Measurements from ENCODE around the gene TMEM86A. TPM values are rescaled to one million over a fixed set of nuclear protein-coding genes. Genes with fewer than 3 reads are reported as not detected.

TMEM86A gene
- total RNA-seq, 2 donors from 2014 or later = 6.2 to 6.9 TPM

DNA sequence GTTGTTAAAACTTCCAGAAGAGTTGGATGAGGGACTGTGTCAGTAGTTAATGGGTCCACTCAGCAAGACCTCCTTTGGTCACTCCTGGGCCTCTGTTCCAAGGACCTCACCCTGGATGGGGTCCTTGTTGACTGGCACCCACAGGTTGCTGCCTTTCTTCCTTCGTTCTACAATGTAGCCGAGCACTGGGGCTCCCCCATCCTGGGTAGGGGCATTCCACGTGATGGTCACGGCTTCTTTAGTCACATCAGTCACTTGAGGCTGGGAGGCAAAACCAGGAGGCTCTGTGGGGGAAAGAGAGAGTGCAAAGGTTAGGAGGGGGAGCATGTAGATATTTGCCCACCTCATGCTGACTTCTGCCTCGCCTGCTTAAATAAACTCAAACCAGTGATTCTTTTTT is 12.0 kb downstream of the TMEM86A start:
- Mint-ChIP-seq H3K9me3 (no peaks in the 10 kb centered on the region), H3K4me3 (no peak overlapping the region), H3K27me3 (ENCODE audit: insufficient read depth) (peaks cover 49% of the 10 kb centered on the region)

DNA sequence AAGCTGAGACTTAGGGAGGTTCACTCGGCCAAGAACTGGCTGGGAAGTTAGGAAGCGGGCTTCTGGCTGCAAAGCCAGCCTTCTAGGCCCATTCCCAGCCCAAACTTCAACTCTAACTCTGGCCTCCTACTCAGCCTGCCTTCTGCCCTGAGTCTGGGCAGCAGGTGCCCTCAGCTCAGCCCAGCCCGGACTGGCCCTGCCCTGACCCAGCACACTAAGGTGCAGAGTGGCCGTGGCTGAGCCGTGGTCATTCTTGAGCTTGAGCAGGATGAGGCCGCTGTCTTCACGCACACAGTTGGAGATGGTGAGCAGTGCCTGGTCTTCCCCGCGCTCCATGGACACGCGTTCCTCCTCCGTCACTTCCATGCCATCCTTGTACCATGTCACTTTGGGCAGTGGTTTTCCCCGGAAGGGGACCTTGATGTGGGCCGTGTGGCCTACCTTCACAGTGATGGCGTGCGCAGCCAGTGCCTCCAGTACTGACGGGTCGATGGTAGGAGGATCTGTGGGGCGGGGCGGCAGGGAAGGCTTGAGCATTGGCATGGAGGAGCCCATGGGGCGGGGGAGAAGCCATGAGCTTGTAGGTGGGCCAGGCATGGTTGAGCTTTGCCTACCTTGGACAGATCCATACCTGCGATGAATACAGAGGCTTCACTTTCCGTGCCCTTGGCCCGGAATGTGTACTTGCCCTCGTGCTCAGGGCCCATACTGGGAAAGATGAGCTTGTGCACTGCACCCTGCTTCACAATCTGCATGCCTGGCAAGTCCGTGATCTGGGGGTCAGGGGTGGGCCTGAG is 15.3 kb downstream of the TMEM86A start:
- Mint-ChIP-seq H3K4me1 (peaks cover 2% of the 10 kb centered on the region), H3K27me3 (ENCODE audit: insufficient read depth) (peaks cover 69% of the 10 kb centered on the region), H3K27ac (no peak overlapping the region), H3K36me3 (ENCODE audit: low read depth) (no peaks in the 10 kb centered on the region), H3K4me3 (no peak overlapping the region), H3K9me3 (no peaks in the 10 kb centered on the region)
- no peaks in the 10 kb centered on the region for H3K9me3 ChIP-seq (ENCODE audit: control insufficient read depth, low read length)
- H3K4me1 ChIP-seq (ENCODE audit: control insufficient read depth, insufficient read depth, low read length) = peaks cover 7% of the 10 kb centered on the region
- H3K4me3 ChIP-seq (ENCODE audit: low read length) = no peak overlapping the region
- H3K9ac ChIP-seq (ENCODE audit: extremely low read depth, low read length, poor library complexity, severe bottlenecking) = no peak overlapping the region
- no peaks in the 10 kb centered on the region for H3K36me3 ChIP-seq (ENCODE audit: control insufficient read depth, insufficient read depth, low read length)
- TF ChIP-seq CTCF (conservative IDR thresholded peaks at IDR 0.05) = no peak
- DNase-seq = no peak
- H3K27ac ChIP-seq (ENCODE audit: low read depth, low read length) = no peak overlapping the region
- peaks cover 63% of the 10 kb centered on the region for H3K27me3 ChIP-seq (ENCODE audit: control insufficient read depth, insufficient read depth, low read length, poor library complexity, severe bottlenecking)
- WGBS, 2 experiments (ENCODE audit: insufficient coverage in 1 of 2, insufficient read length in 1 of 2) = 92% methylated on average over 24 to 26 of the region's 26 CpGs

More for the DNA sequence above, 12.0 kb downstream of the TMEM86A start:
- Mint-ChIP-seq H3K4me1 (peaks cover 17% of the 10 kb centered on the region), H3K36me3 (ENCODE audit: low read depth) (no peaks in the 10 kb centered on the region), H3K27ac (no peak overlapping the region)
- DNase-seq = no peak
- Histone ChIP-seq H3K9me3 (ENCODE audit: control insufficient read depth, low read length) (no peaks in the 10 kb centered on the region), H3K27me3 (ENCODE audit: control insufficient read depth, insufficient read depth, low read length, poor library complexity, severe bottlenecking) (peaks cover 31% of the 10 kb centered on the region), H3K4me1 (ENCODE audit: control insufficient read depth, insufficient read depth, low read length) (peaks cover 18% of the 10 kb centered on the region), H3K36me3 (ENCODE audit: control insufficient read depth, insufficient read depth, low read length) (no peaks in the 10 kb centered on the region), H3K27ac (ENCODE audit: low read depth, low read length) (no peak overlapping the region), H3K9ac (ENCODE audit: extremely low read depth, low read length, poor library complexity, severe bottlenecking) (no peak overlapping the region), H3K4me3 (ENCODE audit: low read length) (no peak overlapping the region)
- 71 to 89% methylated on average over 2 to 5 of the region's 5 CpGs for WGBS, 2 experiments (ENCODE audit: insufficient coverage in 1 of 2, insufficient read length in 1 of 2)
- no peak for TF ChIP-seq CTCF (conservative IDR thresholded peaks at IDR 0.05)

DNA sequence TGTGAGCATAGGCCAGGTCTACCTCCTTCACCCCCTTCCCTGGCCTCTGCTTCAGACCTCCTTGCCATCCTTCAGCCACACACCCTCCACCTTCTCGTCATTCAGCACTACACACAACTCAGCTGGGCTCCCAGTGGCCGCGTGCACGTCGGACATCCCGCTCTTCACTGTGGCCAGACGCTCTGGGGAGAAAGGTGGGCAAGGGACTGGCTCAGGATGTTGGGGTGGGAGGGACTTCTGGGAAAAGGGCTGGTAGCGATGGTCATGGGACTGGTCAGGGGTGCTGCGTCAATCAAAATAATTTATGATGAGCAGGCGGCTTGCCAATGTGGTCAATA is 15.8 kb downstream of the TMEM86A start:
- Histone ChIP-seq H3K9ac (ENCODE audit: extremely low read depth, low read length, poor library complexity, severe bottlenecking) (no peak overlapping the region), H3K9me3 (ENCODE audit: control insufficient read depth, low read length) (no peaks in the 10 kb centered on the region), H3K36me3 (ENCODE audit: control insufficient read depth, insufficient read depth, low read length) (no peaks in the 10 kb centered on the region), H3K27me3 (ENCODE audit: control insufficient read depth, insufficient read depth, low read length, poor library complexity, severe bottlenecking) (peaks cover 65% of the 10 kb centered on the region), H3K4me1 (ENCODE audit: control insufficient read depth, insufficient read depth, low read length) (peaks cover 1% of the 10 kb centered on the region), H3K4me3 (ENCODE audit: low read length) (no peak overlapping the region), H3K27ac (ENCODE audit: low read depth, low read length) (no peak overlapping the region)
- H3K27ac Mint-ChIP-seq = no peak overlapping the region
- H3K4me3 Mint-ChIP-seq = no peak overlapping the region
- H3K27me3 Mint-ChIP-seq (ENCODE audit: insufficient read depth) = peaks cover 72% of the 10 kb centered on the region
- TF ChIP-seq CTCF (conservative IDR thresholded peaks at IDR 0.05) = no peak
- no peaks in the 10 kb centered on the region for H3K4me1 Mint-ChIP-seq
- WGBS, 2 experiments (ENCODE audit: insufficient coverage in 1 of 2, insufficient read length in 1 of 2) = 60 to 84% methylated on average over 3 to 10 of the region's 10 CpGs
- H3K9me3 Mint-ChIP-seq = no peaks in the 10 kb centered on the region
- no peaks in the 10 kb centered on the region for H3K36me3 Mint-ChIP-seq (ENCODE audit: low read depth)
- no peak for DNase-seq

Data from endodermal cell (in vitro differentiated cells).